Femur (tissue), 1 donor: ENCODE measurements around the gene LINC01488.

Experiments
- DNase-seq: peaks from one replicate; pipeline ENCODE4 v3.0.0-alpha.2; 2017

LINC01488 gene

GRCh38 chr11:69463995-69464960 is 17.2 kb upstream of the LINC01488 start:
- DNase-seq: no peak

- no peak for DNase-seq
Measured at GRCh38 chr11:69465236-69466000, 16.0 kb upstream of the LINC01488 start.

GRCh38 chr11:69466039-69466438 is 15.4 kb upstream of the LINC01488 start:
- no peak for DNase-seq

GRCh38 chr11:69467196-69467595 is 14.3 kb upstream of the LINC01488 start:
- no peak for DNase-seq

GRCh38 chr11:69467646-69468045 is 13.8 kb upstream of the LINC01488 start:
- DNase-seq: no peak

GRCh38 chr11:69468221-69468620 is 13.2 kb upstream of the LINC01488 start:
- DNase-seq: no peak

- no peak for DNase-seq
Measured at GRCh38 chr11:69468911-69469885, 12.3 kb upstream of the LINC01488 start.

GRCh38 chr11:69470301-69470700 is 11.2 kb upstream of the LINC01488 start:
- no peak for DNase-seq

GRCh38 chr11:69470793-69471728 is 10.4 kb upstream of the LINC01488 start:
- no peak for DNase-seq

- no peak for DNase-seq
Measured at GRCh38 chr11:69471729-69472540, 9.5 kb upstream of the LINC01488 start.

- DNase-seq: no peak
Measured at GRCh38 chr11:69472541-69473275, 8.8 kb upstream of the LINC01488 start.

GRCh38 chr11:69473276-69473845 is 8.1 kb upstream of the LINC01488 start:
- no peak for DNase-seq

- DNase-seq: no peak
Measured at GRCh38 chr11:69474736-69475135, 6.7 kb upstream of the LINC01488 start.

GRCh38 chr11:69475141-69475865 is 6.2 kb upstream of the LINC01488 start:
- DNase-seq: no peak

- no peak for DNase-seq
Measured at GRCh38 chr11:69475866-69476471, 5.5 kb upstream of the LINC01488 start.

GRCh38 chr11:69476509-69476961 is 4.9 kb upstream of the LINC01488 start:
- no peak for DNase-seq

GRCh38 chr11:69477086-69477485 is 4.4 kb upstream of the LINC01488 start:
- no peak for DNase-seq
